IgD-negative memory B cell (primary cell): Measurements from ENCODE around the gene CCT8. TPM values are rescaled to one million over a fixed set of nuclear protein-coding genes. Genes with fewer than 3 reads are reported as not detected.

ENCODE experiments used
- H3K27ac Mint-ChIP-seq, 3 donors: one replicate each; pipeline ENCODE4 v1.8.0; 2020 to 2022; ENCODE audit warnings: mild to moderate bottlenecking in 3 of 3, mixed read lengths in 3 of 3, moderate library complexity in 1 of 3
- H3K27me3 Mint-ChIP-seq: one replicate; pipeline ENCODE4 v1.8.0; 2021; ENCODE audit warnings: mixed read lengths
- H3K36me3 Mint-ChIP-seq: one replicate; pipeline ENCODE4 v1.8.0; 2020; ENCODE audit warnings: mild to moderate bottlenecking, mixed read lengths
- H3K4me1 Mint-ChIP-seq, 3 donors: one replicate each; pipeline ENCODE4 v1.8.0; 2020 to 2022; ENCODE audit warnings: mixed read lengths in 3 of 3, mild to moderate bottlenecking in 1 of 3
- H3K4me3 Mint-ChIP-seq, 4 donors: one replicate each; pipeline ENCODE4 v1.8.0; 2020 to 2022; ENCODE audit warnings: mild to moderate bottlenecking in 4 of 4, mixed read lengths in 4 of 4, moderate library complexity in 3 of 4
- H3K9me3 Mint-ChIP-seq, 3 donors: one replicate each; pipeline ENCODE4 v1.8.0; 2020 to 2021; ENCODE audit warnings: mixed read lengths in 3 of 3, mild to moderate bottlenecking in 1 of 3
- polyA plus RNA-seq: library from polyadenylated mRNA; unstranded; fragments of 300-500 nt; fragmentation: Illumina TruSeq; gene quantifications from one replicate; pipeline ENCODE4 v1.2.3, GENCODE V29; 2021

CCT8 gene, protein sequence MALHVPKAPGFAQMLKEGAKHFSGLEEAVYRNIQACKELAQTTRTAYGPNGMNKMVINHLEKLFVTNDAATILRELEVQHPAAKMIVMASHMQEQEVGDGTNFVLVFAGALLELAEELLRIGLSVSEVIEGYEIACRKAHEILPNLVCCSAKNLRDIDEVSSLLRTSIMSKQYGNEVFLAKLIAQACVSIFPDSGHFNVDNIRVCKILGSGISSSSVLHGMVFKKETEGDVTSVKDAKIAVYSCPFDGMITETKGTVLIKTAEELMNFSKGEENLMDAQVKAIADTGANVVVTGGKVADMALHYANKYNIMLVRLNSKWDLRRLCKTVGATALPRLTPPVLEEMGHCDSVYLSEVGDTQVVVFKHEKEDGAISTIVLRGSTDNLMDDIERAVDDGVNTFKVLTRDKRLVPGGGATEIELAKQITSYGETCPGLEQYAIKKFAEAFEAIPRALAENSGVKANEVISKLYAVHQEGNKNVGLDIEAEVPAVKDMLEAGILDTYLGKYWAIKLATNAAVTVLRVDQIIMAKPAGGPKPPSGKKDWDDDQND
- polyA plus RNA-seq: 141 TPM

- Mint-ChIP-seq H3K27ac (peak within 1 kb of the TSS; percentile 95 to 99 (median 99)), H3K36me3 (no peaks in the 10 kb centered on the region), H3K27me3 (no peaks in the 10 kb centered on the region), H3K4me3 (peak within 1 kb of the TSS; percentile 98 to 100 (median 99)), H3K9me3 (peaks cover 0 to 3% (median 0%) of the 10 kb centered on the region in 3 donors), H3K4me1 (peaks cover 27 to 31% (median 30%) of the 10 kb centered on the region in 3 donors)
Observed at GRCh38 chr21:29073222-29074006, at the start of gene CCT8. Gene CCT8, minus strand, starts transcription at chr21:29073648. Its CDS starts 58 bp downstream, at chr21:29073590.

DNA sequence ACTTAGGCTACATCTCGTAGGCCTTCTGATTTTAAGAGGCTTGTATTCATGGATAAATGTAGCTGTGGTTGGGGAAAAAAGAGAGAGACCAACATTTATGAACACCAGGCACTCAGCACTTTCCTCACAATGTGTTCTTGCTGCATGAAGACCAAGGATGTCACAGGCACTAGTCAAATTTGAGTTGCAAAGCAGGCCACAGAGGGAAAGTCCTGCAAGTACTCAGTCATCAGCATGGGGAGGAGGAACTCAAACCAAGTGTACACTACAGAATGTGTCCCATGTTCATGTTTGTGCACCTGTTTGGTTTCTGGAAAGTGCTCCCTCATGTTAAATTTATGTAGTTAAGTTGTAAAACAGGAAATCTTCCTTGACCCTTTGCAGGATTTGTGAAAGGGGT is 48.3 kb upstream of the CCT8 start:
- peaks cover 2% of the 10 kb centered on the region for H3K36me3 Mint-ChIP-seq
- no peaks in the 10 kb centered on the region for H3K9me3 Mint-ChIP-seq
- H3K4me1 Mint-ChIP-seq: peaks cover 44 to 49% (median 49%) of the 10 kb centered on the region in 3 donors
- no peaks in the 10 kb centered on the region for H3K27me3 Mint-ChIP-seq
- peak overlapping the region; percentile 84 to 96 (median 88) for H3K4me3 Mint-ChIP-seq
- H3K27ac Mint-ChIP-seq: peak overlapping the region; percentile 87 to 97 (median 89)

GRCh38 chr21:29117372-29117955 is 44.0 kb upstream of the CCT8 start:
- no peaks in the 10 kb centered on the region for H3K9me3 Mint-ChIP-seq
- H3K27ac Mint-ChIP-seq: peak overlapping the region in 1 of 3 donors; percentile 4
- H3K27me3 Mint-ChIP-seq: no peaks in the 10 kb centered on the region
- H3K4me1 Mint-ChIP-seq: peaks cover 34 to 37% (median 34%) of the 10 kb centered on the region in 3 donors
- peaks cover 2% of the 10 kb centered on the region for H3K36me3 Mint-ChIP-seq
- peak overlapping the region in 2 of 4 donors; percentile 61 to 85 for H3K4me3 Mint-ChIP-seq

- Mint-ChIP-seq H3K4me3 (no peak overlapping the region), H3K9me3 (no peaks in the 10 kb centered on the region), H3K4me1 (peaks cover 20 to 24% (median 20%) of the 10 kb centered on the region in 3 donors), H3K27ac (peak overlapping the region in 1 of 3 donors; percentile 64), H3K27me3 (no peaks in the 10 kb centered on the region), H3K36me3 (peaks cover 2% of the 10 kb centered on the region)
Observed at GRCh38 chr21:29115899-29116298, 42.5 kb upstream of the CCT8 start.

DNA sequence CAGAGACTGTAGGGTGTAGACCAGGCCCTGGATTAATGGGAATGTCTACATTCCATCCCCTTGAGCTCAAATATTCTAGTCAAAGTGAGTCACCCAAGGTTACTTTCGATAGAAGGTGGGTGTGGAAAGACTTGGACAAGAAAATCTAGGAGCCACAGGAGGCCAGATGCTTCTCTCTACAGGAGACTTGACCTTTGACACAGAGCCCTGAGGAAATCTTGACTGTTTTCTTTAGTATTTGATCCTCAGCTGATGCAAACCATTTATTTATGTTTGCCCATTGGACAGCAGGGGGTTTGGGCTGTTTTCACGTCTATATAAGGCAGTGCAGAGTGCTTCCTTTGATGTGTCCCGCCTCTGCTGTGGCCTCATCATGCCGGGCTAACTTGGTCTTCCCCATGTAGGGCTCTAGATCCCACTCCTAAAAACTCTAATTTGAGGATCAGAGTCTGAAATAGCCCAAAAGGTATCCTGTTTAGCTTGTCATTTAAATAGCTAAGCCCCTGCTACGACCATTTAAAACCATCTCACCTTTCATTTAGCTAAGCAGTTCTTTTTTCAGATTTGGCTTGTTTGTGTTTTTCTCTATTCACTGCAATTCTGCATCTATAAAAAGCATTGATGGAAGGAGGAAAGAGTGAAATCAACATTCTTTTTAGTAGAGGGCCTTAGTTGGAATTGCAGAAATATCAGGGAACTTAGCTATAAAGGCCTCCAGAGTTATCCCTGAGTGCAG is 41.5 kb upstream of the CCT8 start:
- Mint-ChIP-seq H3K27me3 (no peaks in the 10 kb centered on the region), H3K4me3 (no peak overlapping the region), H3K27ac (peak overlapping the region in 2 of 3 donors; percentile 14 to 26), H3K4me1 (peaks cover 13 to 17% (median 15%) of the 10 kb centered on the region in 3 donors), H3K36me3 (peaks cover 2% of the 10 kb centered on the region), H3K9me3 (no peaks in the 10 kb centered on the region)

DNA sequence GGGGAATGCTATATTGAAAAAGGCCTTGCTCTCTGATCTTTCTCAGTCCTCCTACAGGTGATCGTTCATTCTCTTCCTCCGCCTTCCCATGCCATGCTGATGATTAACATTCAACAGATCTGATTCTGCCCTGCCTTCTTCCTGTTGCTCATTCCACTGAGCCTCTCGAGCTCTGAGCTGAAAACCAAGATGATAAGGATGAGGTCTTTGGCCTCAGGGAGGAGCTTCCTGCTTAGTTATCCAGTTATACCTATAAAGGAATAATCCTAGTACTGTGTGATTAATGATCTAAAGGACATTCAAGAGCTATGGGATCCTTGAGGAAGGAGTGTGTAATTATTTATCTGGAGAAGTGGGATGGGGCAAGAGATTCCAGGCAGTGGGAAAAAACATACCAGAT is 31.8 kb upstream of the CCT8 start:
- Mint-ChIP-seq H3K27ac (no peak overlapping the region), H3K4me3 (no peak overlapping the region), H3K4me1 (peaks cover 0 to 4% (median 1%) of the 10 kb centered on the region in 3 donors), H3K9me3 (no peaks in the 10 kb centered on the region), H3K27me3 (no peaks in the 10 kb centered on the region), H3K36me3 (peaks cover 1% of the 10 kb centered on the region)

GRCh38 chr21:29104239-29104708 is 30.8 kb upstream of the CCT8 start:
- H3K4me3 Mint-ChIP-seq: no peak overlapping the region
- H3K27ac Mint-ChIP-seq: no peak overlapping the region
- peaks cover 5 to 7% (median 6%) of the 10 kb centered on the region in 3 donors for H3K4me1 Mint-ChIP-seq
- H3K9me3 Mint-ChIP-seq: no peaks in the 10 kb centered on the region
- H3K36me3 Mint-ChIP-seq: peaks cover 1% of the 10 kb centered on the region
- no peaks in the 10 kb centered on the region for H3K27me3 Mint-ChIP-seq

GRCh38 chr21:29102791-29103257 is 29.4 kb upstream of the CCT8 start:
- Mint-ChIP-seq H3K36me3 (peaks cover 1% of the 10 kb centered on the region), H3K27me3 (no peaks in the 10 kb centered on the region), H3K4me1 (peaks cover 6 to 8% (median 7%) of the 10 kb centered on the region in 3 donors), H3K4me3 (no peak overlapping the region), H3K9me3 (no peaks in the 10 kb centered on the region), H3K27ac (peak overlapping the region in 1 of 3 donors; percentile 31)

GRCh38 chr21:29098156-29098555 is 24.7 kb upstream of the CCT8 start:
- Mint-ChIP-seq H3K4me1 (peaks cover 5 to 8% (median 6%) of the 10 kb centered on the region in 3 donors), H3K4me3 (no peak overlapping the region), H3K9me3 (no peaks in the 10 kb centered on the region), H3K36me3 (peaks cover 4% of the 10 kb centered on the region), H3K27me3 (no peaks in the 10 kb centered on the region), H3K27ac (no peak overlapping the region)

- Mint-ChIP-seq H3K4me3 (no peak overlapping the region), H3K36me3 (peaks cover 3% of the 10 kb centered on the region), H3K4me1 (peaks cover 5 to 8% (median 6%) of the 10 kb centered on the region in 3 donors), H3K27me3 (no peaks in the 10 kb centered on the region), H3K27ac (peak overlapping the region in 1 of 3 donors; percentile 18), H3K9me3 (no peaks in the 10 kb centered on the region)
Observed at GRCh38 chr21:29096218-29097015, 23.0 kb upstream of the CCT8 start.

GRCh38 chr21:29092102-29092959 is 18.9 kb upstream of the CCT8 start:
- no peak overlapping the region for H3K27ac Mint-ChIP-seq

GRCh38 chr21:29091033-29091432 is 17.6 kb upstream of the CCT8 start:
- no peaks in the 10 kb centered on the region for H3K9me3 Mint-ChIP-seq
- peak overlapping the region in 2 of 3 donors; percentile 35 to 53 for H3K27ac Mint-ChIP-seq
- no peak overlapping the region for H3K4me3 Mint-ChIP-seq
- H3K36me3 Mint-ChIP-seq: peaks cover 2% of the 10 kb centered on the region
- H3K4me1 Mint-ChIP-seq: peaks cover 0 to 4% (median 0%) of the 10 kb centered on the region in 3 donors
- H3K27me3 Mint-ChIP-seq: no peaks in the 10 kb centered on the region

More at GRCh38 chr21:29092102-29092959, 18.9 kb upstream of the CCT8 start:
- peaks cover 2% of the 10 kb centered on the region for H3K36me3 Mint-ChIP-seq
- no peaks in the 10 kb centered on the region for H3K9me3 Mint-ChIP-seq
- H3K27me3 Mint-ChIP-seq: no peaks in the 10 kb centered on the region
- peaks cover 0 to 4% (median 0%) of the 10 kb centered on the region in 3 donors for H3K4me1 Mint-ChIP-seq
- no peak overlapping the region for H3K4me3 Mint-ChIP-seq
